K562 (cell line): ENCODE measurements around the gene HYOU1. TPM values are rescaled to one million over a fixed set of nuclear protein-coding genes. Genes with fewer than 3 reads are reported as not detected.

Experiments used
- ATF2 ChIP-seq: sonication (generic); formaldehyde crosslinking; IDR thresholded peaks from 2 replicates; pipeline ENCODE4 v1.8.1; 2022; ENCODE audit warnings: missing genetic modification reagents
- BACH1 ChIP-seq: fragments of 200-800 bp; sonication (Bioruptor generic); IDR thresholded peaks from 2 replicates; pipeline ENCODE4 v1.6.1; 2016; ENCODE audit warnings: missing genetic modification characterization, missing compliant biosample characterization
- BCOR ChIP-seq: fragments of 450-650 bp; IDR thresholded peaks from 2 replicates; pipeline ENCODE4 v1.6.1; 2016
- COPS2 ChIP-seq: fragments of 450-650 bp; conservative IDR thresholded peaks from 2 replicates; pipeline ENCODE4 v1.6.1; 2016; ENCODE audit warnings: mild to moderate bottlenecking, moderate library complexity
- CREB1 ChIP-seq, 2 experiments: sonication (generic) in 1 of 2; formaldehyde crosslinking in 1 of 2; IDR thresholded peaks; 2 replicates each; pipeline versions ENCODE4 v1.6.1 to v1.8.0; 2012 to 2022; ENCODE audit warnings: inconsistent platforms in 1 of 2, mild to moderate bottlenecking in 1 of 2, missing genetic modification reagents in 1 of 2, moderate library complexity in 1 of 2
- CTCF ChIP-seq, 3 experiments: IDR thresholded peaks in 2 of 3; conservative IDR thresholded peaks in 1 of 3; 2 replicates each; pipeline ENCODE4 v1.5.1; 2011 to 2012; ENCODE audit warnings: low read length in 3 of 3, mild to moderate bottlenecking in 3 of 3, control low read depth in 2 of 3, improper control_type of control experiment in 1 of 3, inconsistent platforms in 1 of 3, low read depth in 1 of 3, mixed read lengths in 1 of 3, moderate library complexity in 1 of 3; ENCODE audit not compliant: insufficient read depth in 2 of 3
- HDAC8 ChIP-seq: fragments of 450-650 bp; IDR thresholded peaks from 2 replicates; pipeline ENCODE4 v1.6.1; 2016; ENCODE audit warnings: mild to moderate bottlenecking, missing genetic modification characterization, moderate library complexity, missing compliant biosample characterization
- HES1 ChIP-seq: fragments of 450-650 bp; IDR thresholded peaks from 2 replicates; pipeline ENCODE4 v1.6.1; 2016; ENCODE audit warnings: low read depth, mild to moderate bottlenecking, moderate library complexity
- HEY1 ChIP-seq: fragments of 250-450 bp; sonication (Bioruptor Pico); IDR thresholded peaks from 2 replicates; pipeline ENCODE4 v1.5.0; 2020; ENCODE audit warnings: mild to moderate bottlenecking, moderate library complexity, borderline replicate concordance
- HMGXB4 ChIP-seq: sonication (generic); formaldehyde crosslinking; IDR thresholded peaks from 2 replicates; pipeline ENCODE4 v1.8.1; 2023; ENCODE audit warnings: mild to moderate bottlenecking, missing genetic modification reagents
- NFIC ChIP-seq: fragments of 450-650 bp; IDR thresholded peaks from 2 replicates; pipeline ENCODE4 v1.6.1; 2017; ENCODE audit warnings: mild to moderate bottlenecking, inconsistent platforms
- POLR2B ChIP-seq: fragments of 450-650 bp; IDR thresholded peaks from 2 replicates; pipeline ENCODE4 v1.6.1; 2018; ENCODE audit warnings: low read depth; ENCODE audit not compliant: partially characterized antibody
- RBM14 ChIP-seq: fragments of 200-400 bp; formaldehyde crosslinking; IDR thresholded peaks from 2 replicates; pipeline ENCODE4 v1.6.1; 2018; ENCODE audit warnings: low read depth, mild to moderate bottlenecking, low read length, moderate library complexity, borderline replicate concordance; ENCODE audit not compliant: insufficient read depth
- RFX1 ChIP-seq: fragments of 450-650 bp; IDR thresholded peaks from 2 replicates; pipeline ENCODE4 v1.6.1; 2016; ENCODE audit warnings: mild to moderate bottlenecking, moderate library complexity
- SRSF7 ChIP-seq: fragments of 200-400 bp; formaldehyde crosslinking; optimal IDR thresholded peaks from 2 replicates; pipeline ENCODE3; 2017; ENCODE audit warnings: mild to moderate bottlenecking, low read depth, low read length
- THAP12 ChIP-seq: fragments of 250-450 bp; sonication (Bioruptor Pico); IDR thresholded peaks from 2 replicates; pipeline ENCODE4 v1.9.0; 2021; ENCODE audit warnings: mild to moderate bottlenecking, inconsistent platforms
- ZC3H11A ChIP-seq: IDR thresholded peaks from 2 replicates; pipeline ENCODE4 v1.6.1; 2012; ENCODE audit warnings: low read depth, low read length, improper control_type of control experiment
- ZNF121 ChIP-seq: sonication (generic); formaldehyde crosslinking; conservative IDR thresholded peaks from 2 replicates; pipeline ENCODE4 v1.8.0; 2022; ENCODE audit warnings: missing genetic modification reagents
- ZNF445 ChIP-seq: fragments of 250-450 bp; sonication (Bioruptor Pico); IDR thresholded peaks from 2 replicates; pipeline ENCODE4 v1.4.0; 2020; ENCODE audit warnings: low read depth, mild to moderate bottlenecking, moderate library complexity
- ZZZ3 ChIP-seq: fragments of 450-650 bp; IDR thresholded peaks from 2 replicates; pipeline ENCODE4 v1.6.1; 2016; ENCODE audit warnings: antibody characterized with exemption, mild to moderate bottlenecking, moderate library complexity
- polyA plus RNA-seq, 8 experiments: library from polyadenylated mRNA; depleted of rRNA in 4 of 8; stranded (reverse) in 5 of 8; unstranded in 3 of 8; fragments of >200 nt; fragmentation: Nextera tagmentation in 2 of 8; fragmentation: Illumina TruSeq in 1 of 8; extraction: Ambion mirVana in 2 of 8; extraction: Trizol in 1 of 8; gene quantifications; 2 replicates each; pipeline versions ENCODE4 v1.2.1 to v1.2.3, GENCODE V29; 2011 to 2014; ENCODE audit warnings: inconsistent platforms in 1 of 8, missing spikeins in 1 of 8
- total RNA-seq, 7 experiments: library from RNA; depleted of rRNA in 6 of 7; stranded (reverse); fragments of >200 nt in 6 of 7; fragmentation: Illumina TruSeq in 2 of 7; extraction: Trizol in 2 of 7; gene quantifications; 2 replicates each; pipeline versions ENCODE4 v1.2.1 to v1.2.3, GENCODE V29; 2011 to 2021; ENCODE audit warnings: low replicate concordance in 1 of 7

The HYOU1 gene
- total and polyA plus RNA-seq, 9 of the 15 experiments (the other 6 are each of a cell fraction or from before 2014, with no cell fraction given), result 19.5 to 197 (median 128) TPM

GRCh38 chr11:119084663-119085436, 27.8 kb upstream of the HYOU1 start, which contains the start of gene HMBS (continued):
- no peak for TF ChIP-seq CTCF (IDR thresholded peaks at IDR 0.05 in 2 of 3, conservative IDR thresholded peaks at IDR 0.05 in 1 of 3; ENCODE audit: insufficient read depth in 2 of 3, low read depth in 1 of 3, low read length in 3 of 3)
- TF ChIP-seq RFX1, result no peak
- no peak for TF ChIP-seq COPS2
- no peak for TF ChIP-seq BACH1
- TF ChIP-seq ZNF121 (CRISPR knock-in tag), result no peak
- TF ChIP-seq SRSF7, result no peak
- 0 out of 2 replicates have a peak, but pooled peaks have one; percentile 70 for TF ChIP-seq THAP12 (CRISPR knock-in tag)
- no peak for TF ChIP-seq ATF2 (CRISPR knock-in tag)
- TF ChIP-seq ZNF445, result no peak
- no peak for TF ChIP-seq RBM14
- peak; percentile 85 for TF ChIP-seq POLR2B
- no peak for TF ChIP-seq ZZZ3
- no peak for TF ChIP-seq HES1
- TF ChIP-seq CREB1 (IDR thresholded peaks at IDR 0.05), result peak; percentile 85
- peak; percentile 89 for TF ChIP-seq CREB1 (CRISPR knock-in tag; IDR thresholded peaks at IDR 0.05)
- TF ChIP-seq HMGXB4 (CRISPR knock-in tag), result no peak
- no peak; the same call in 1 of the 2 replicates for TF ChIP-seq NFIC
- TF ChIP-seq BCOR, result no peak
- TF ChIP-seq HEY1 (CRISPR knock-in tag), result no peak
- TF ChIP-seq HDAC8 (tag), result no peak
- no peak for TF ChIP-seq ZC3H11A
